ENCODE measurements around the gene PSME1. TPM values are rescaled to one million over a fixed set of nuclear protein-coding genes. Genes with fewer than 3 reads are reported as not detected.
A peak's percentile ranks its signal among the peaks of the same experiment; 100 is the strongest.

The PSME1 gene
- total and polyA plus RNA-seq, 2 of the 4 experiments (the other 2 are of a cell fraction) = 42.8 to 106 TPM

DNA sequence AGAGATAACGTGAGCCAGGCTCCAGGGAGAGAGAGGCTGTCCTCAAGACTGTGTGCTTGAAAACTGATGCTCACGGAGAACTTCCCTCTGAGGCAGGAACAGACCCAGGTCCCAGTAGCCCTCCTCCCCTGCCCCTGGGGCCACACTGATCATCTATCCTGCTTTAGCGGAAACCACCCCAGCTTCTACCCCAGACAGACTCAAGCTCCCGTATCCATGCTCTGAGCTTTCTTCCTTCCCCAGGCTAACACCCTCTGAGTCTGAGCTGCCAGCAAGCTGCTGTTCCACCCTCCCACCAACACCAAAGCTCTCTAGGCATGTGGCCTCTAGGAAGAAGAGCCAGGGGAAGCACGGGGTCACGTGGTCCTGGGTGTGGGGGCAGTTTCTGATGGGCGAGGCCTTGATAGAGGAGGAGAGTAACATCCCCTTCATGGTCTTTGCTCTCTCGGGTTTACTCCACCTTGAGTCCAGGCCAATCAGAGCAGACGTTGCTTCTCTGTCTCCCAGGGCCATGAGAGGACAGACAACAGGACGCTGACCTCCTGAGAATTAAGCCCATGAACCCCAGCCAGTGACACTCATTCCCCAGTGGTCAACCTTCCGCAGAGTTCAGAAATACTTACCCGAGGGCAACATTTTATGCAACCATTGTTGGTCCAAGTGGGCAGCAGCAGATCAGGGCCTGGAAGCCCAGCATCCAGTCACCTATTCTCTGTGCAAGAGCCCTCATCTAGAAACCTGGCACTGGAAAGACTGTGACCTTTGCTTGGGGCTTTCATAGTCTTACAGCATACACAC, 40.5 kb upstream of the PSME1 start:
- WGBS, 2 experiments (ENCODE audit: extremely low coverage in 2 of 2, insufficient read length in 1 of 2) = 75% methylated on average over 4 of the region's 12 CpGs; no CpG with 5 or more reads in 1 of the 2 experiments
- peak overlapping the region; percentile 69 for H2BK5ac ChIP-seq (ENCODE audit: low read depth, low read length, poor library complexity, severe bottlenecking)
- H2BK15ac ChIP-seq (ENCODE audit: low read depth, low read length) = no peak overlapping the region
- H2AFZ ChIP-seq (replicated peaks; ENCODE audit: low read length, poor library complexity) = peak overlapping the region; percentile 98
- H3K56ac ChIP-seq (ENCODE audit: extremely low read depth, insufficient read depth, low read length) = peak overlapping the region; percentile 69; the same call in 1 of the 2 replicates
- no peak for TF ChIP-seq ELK1 (IDR thresholded peaks at IDR 0.05; ENCODE audit: borderline replicate concordance, low read depth, low read length)
- TF ChIP-seq, protein P1, sequence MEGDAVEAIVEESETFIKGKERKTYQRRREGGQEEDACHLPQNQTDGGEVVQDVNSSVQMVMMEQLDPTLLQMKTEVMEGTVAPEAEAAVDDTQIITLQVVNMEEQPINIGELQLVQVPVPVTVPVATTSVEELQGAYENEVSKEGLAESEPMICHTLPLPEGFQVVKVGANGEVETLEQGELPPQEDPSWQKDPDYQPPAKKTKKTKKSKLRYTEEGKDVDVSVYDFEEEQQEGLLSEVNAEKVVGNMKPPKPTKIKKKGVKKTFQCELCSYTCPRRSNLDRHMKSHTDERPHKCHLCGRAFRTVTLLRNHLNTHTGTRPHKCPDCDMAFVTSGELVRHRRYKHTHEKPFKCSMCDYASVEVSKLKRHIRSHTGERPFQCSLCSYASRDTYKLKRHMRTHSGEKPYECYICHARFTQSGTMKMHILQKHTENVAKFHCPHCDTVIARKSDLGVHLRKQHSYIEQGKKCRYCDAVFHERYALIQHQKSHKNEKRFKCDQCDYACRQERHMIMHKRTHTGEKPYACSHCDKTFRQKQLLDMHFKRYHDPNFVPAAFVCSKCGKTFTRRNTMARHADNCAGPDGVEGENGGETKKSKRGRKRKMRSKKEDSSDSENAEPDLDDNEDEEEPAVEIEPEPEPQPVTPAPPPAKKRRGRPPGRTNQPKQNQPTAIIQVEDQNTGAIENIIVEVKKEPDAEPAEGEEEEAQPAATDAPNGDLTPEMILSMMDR (conservative IDR thresholded peaks at IDR 0.05; ENCODE audit: low read depth, low read length) = no peak
- TF ChIP-seq, protein P2, sequence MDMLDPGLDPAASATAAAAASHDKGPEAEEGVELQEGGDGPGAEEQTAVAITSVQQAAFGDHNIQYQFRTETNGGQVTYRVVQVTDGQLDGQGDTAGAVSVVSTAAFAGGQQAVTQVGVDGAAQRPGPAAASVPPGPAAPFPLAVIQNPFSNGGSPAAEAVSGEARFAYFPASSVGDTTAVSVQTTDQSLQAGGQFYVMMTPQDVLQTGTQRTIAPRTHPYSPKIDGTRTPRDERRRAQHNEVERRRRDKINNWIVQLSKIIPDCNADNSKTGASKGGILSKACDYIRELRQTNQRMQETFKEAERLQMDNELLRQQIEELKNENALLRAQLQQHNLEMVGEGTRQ (IDR thresholded peaks at IDR 0.05; ENCODE audit: low read depth, low read length) = peak; percentile 85
- no peak for TF ChIP-seq SMC3 (IDR thresholded peaks at IDR 0.05; ENCODE audit: low read depth, low read length)
- no peak for TF ChIP-seq RAD21 (IDR thresholded peaks at IDR 0.05; ENCODE audit: low read length)
- TF ChIP-seq BHLHE40 (IDR thresholded peaks at IDR 0.05; ENCODE audit: low read depth, low read length) = no peak
- TF ChIP-seq MXI1 (IDR thresholded peaks at IDR 0.05; ENCODE audit: borderline replicate concordance, low read depth, low read length) = 0 out of 2 replicates have a peak, but pooled peaks have one; percentile 28
- H3K9ac ChIP-seq (ENCODE audit: low read depth, low read length) = peak overlapping the region; percentile 91
- no peak overlapping the region for H2BK20ac ChIP-seq (ENCODE audit: low read depth, low read length)
- peak overlapping the region; percentile 26 for H2AK5ac ChIP-seq (ENCODE audit: low read depth, low read length)
- H3K9me1 ChIP-seq (ENCODE audit: insufficient read depth, low read length) = peaks cover 13% of the 10 kb centered on the region
- DNase-seq (peak; percentile 44), ATAC-seq (ENCODE audit: low read depth) (peak; percentile 1; the same call in 1 of the 2 replicates)
- H3K4me2 ChIP-seq (ENCODE audit: low read depth, low read length) = peak overlapping the region; percentile 79
- H3K79me1 ChIP-seq (ENCODE audit: low read depth in 1 of 2, low read length in 2 of 2) = peaks cover 16 to 36% of the 10 kb centered on the region in 2 experiments
- peak overlapping the region; percentile 36 to 80; a peak in 3 of 4 replicates for H4K8ac ChIP-seq (ENCODE audit: low read depth in 2 of 2, low read length in 2 of 2)
- H2BK120ac ChIP-seq (ENCODE audit: low read depth, low read length) = no peak overlapping the region
- H4K91ac ChIP-seq (ENCODE audit: insufficient read depth, low read depth, low read length) = peak overlapping the region; percentile 46
- ChIA-PET POLR2A (ENCODE audit: unreplicated experiment) (no interaction called here), CTCF (interaction anchor here (0.8 to 3.4 kb wide), 4 partner anchors 11 to 59 kb away, joined by 3 to 15 read pairs (median 5); no protein-coding TSS in a partner anchor)
- H3K4ac ChIP-seq (ENCODE audit: low read depth, low read length) = peak overlapping the region; percentile 87
- dilution Hi-C loops (cut with HindIII; ENCODE audit: low sequenced_read_pairs, unreplicated experiment) = no loop called here
- peak overlapping the region; percentile 40; the same call in 1 of the 2 replicates for H3K18ac ChIP-seq (ENCODE audit: low read depth, low read length)
- H4K20me1 ChIP-seq (ENCODE audit: insufficient read depth, low read length) = peaks cover 19% of the 10 kb centered on the region; the same call in 1 of the 2 replicates
- in situ Hi-C loops (cut with MboI; ENCODE audit: low sequenced_read_pairs) = loop anchor here (10.0 kb wide), 1 partner anchor 121 kb away; no protein-coding TSS in a partner anchor
- peak overlapping the region; percentile 99 for H2AK9ac ChIP-seq (replicated peaks; ENCODE audit: low read depth, low read length, poor library complexity)
- H3K23ac ChIP-seq (ENCODE audit: low read depth, low read length) = peak overlapping the region; percentile 91
- peak overlapping the region; percentile 73 for H3K27ac ChIP-seq (ENCODE audit: insufficient read depth, low read length)
- H3K9me3 ChIP-seq (ENCODE audit: control insufficient read depth, insufficient read depth, low read length) = no peaks in the 10 kb centered on the region
- H3K14ac ChIP-seq (replicated peaks; ENCODE audit: low read depth, low read length) = peak overlapping the region; percentile 93
- intact Hi-C loops (cut with micrococcal nuclease) = no loop called here
- peaks cover 8% of the 10 kb centered on the region for H3K4me1 ChIP-seq (ENCODE audit: control insufficient read depth, insufficient read depth, low read length)
- peak overlapping the region; percentile 72 for H3K4me3 ChIP-seq (ENCODE audit: insufficient read depth, low read depth, low read length)
- no TSS peak for BruUV-seq (replicated peaks)
- H3K36me3 ChIP-seq (ENCODE audit: control insufficient read depth, insufficient read depth, low read length) = peaks cover 21% of the 10 kb centered on the region
- peak overlapping the region; percentile 20 for H4K5ac ChIP-seq (ENCODE audit: low read depth, low read length)
- H3K27me3 ChIP-seq (ENCODE audit: control insufficient read depth, insufficient read depth, low read length) = no peaks in the 10 kb centered on the region

Data from IMR-90 (cell line).